Breast epithelium (tissue), 4 donors: Measurements from ENCODE around the gene MXRA7. TPM values are rescaled to one million over a fixed set of nuclear protein-coding genes. Genes with fewer than 3 reads are reported as not detected.
"Not testable (repeated sequence)": the region's sequence is repeated elsewhere in the genome, so short reads cannot be mapped to it uniquely, and the experiment has no call there.

ENCODE experiments used
- DNase-seq, 2 donors: peaks; one replicate each; pipeline ENCODE4 v3.0.0-alpha.2; 2019; ENCODE audit warnings: low spot score in 2 of 2
- H3K27ac ChIP-seq, 2 donors: fragments of 200-600 bp; sonication (generic) in 1 of 2; one replicate each; pipeline ENCODE4 v1.5.1; 2016 to 2019; ENCODE audit warnings: mild to moderate bottlenecking in 1 of 2
- H3K27me3 ChIP-seq, 2 donors: fragments of 200-600 bp; sonication (generic) in 1 of 2; one replicate each; pipeline versions ENCODE4 v1.5.1 to v1.6.0; 2017 to 2019; ENCODE audit warnings: control low read depth in 1 of 2, mild to moderate bottlenecking in 1 of 2
- H3K36me3 ChIP-seq: fragments of 200-600 bp; one replicate; pipeline ENCODE4 v1.5.1; 2019
- H3K4me1 ChIP-seq, 2 donors: fragments of 200-600 bp; sonication (generic); one replicate each; pipeline ENCODE4 v1.5.1; 2016 to 2019; ENCODE audit warnings: control low read depth in 1 of 2
- H3K4me3 ChIP-seq, 3 donors: fragments of 200-600 bp; sonication (generic); 1 replicate in 2 of 3; 2 replicates in 1 of 3; pipeline ENCODE4 v1.5.1; 2016 to 2019; ENCODE audit warnings: mild to moderate bottlenecking in 3 of 3, moderate library complexity in 2 of 3
- H3K9me3 ChIP-seq, 2 donors: fragments of 200-600 bp; sonication (generic) in 1 of 2; one replicate each; pipeline ENCODE4 v1.5.1; 2016 to 2019; ENCODE audit warnings: control low read depth in 1 of 2
- CTCF ChIP-seq, 3 donors: fragments of 450-650 bp; IDR thresholded peaks; one replicate each; pipeline ENCODE4 v1.5.1; 2016 to 2017; ENCODE audit warnings: antibody characterized with exemption in 3 of 3, mild to moderate bottlenecking in 3 of 3, moderate library complexity in 3 of 3
- POLR2A ChIP-seq: fragments of 450-650 bp; IDR thresholded peaks from one replicate; pipeline ENCODE4 v1.6.1; 2016; ENCODE audit warnings: antibody characterized with exemption, mild to moderate bottlenecking, moderate library complexity
- POLR2AphosphoS5 ChIP-seq, 3 donors: sonication (generic); formaldehyde crosslinking; IDR thresholded peaks; one replicate each; pipeline ENCODE4 v1.6.1; 2017; ENCODE audit warnings: antibody characterized with exemption in 3 of 3
- intact Hi-C: fragments of 100-400 bp; cut with DNase I; formaldehyde crosslinking; loops from one replicate; pipeline ENCODE4 v1.15.1; 2023; ENCODE audit warnings: low total_unique reads
- total RNA-seq, 3 donors: library from RNA; depleted of rRNA; stranded (reverse); fragments of >200 nt; gene quantifications; one replicate each; pipeline ENCODE4 v1.1.0, GENCODE V29; 2016

The MXRA7 gene
- total RNA-seq, 3 donors from 2014 or later, result 106 to 242 (median 113) TPM

GRCh38 chr17:76641501-76641900 is 69.3 kb downstream of the MXRA7 start:
- H3K4me1 ChIP-seq, result no peaks in the 10 kb centered on the region
- no peak overlapping the region for H3K4me3 ChIP-seq
- no peak for DNase-seq
- H3K36me3 ChIP-seq, result no peaks in the 10 kb centered on the region
- no peak overlapping the region for H3K27ac ChIP-seq
- intact Hi-C loops, result no loop called here
- no peaks in the 10 kb centered on the region for H3K9me3 ChIP-seq
- TF ChIP-seq POLR2AphosphoS5 (IDR thresholded peaks at IDR 0.05) (no peak), POLR2A (no peak), CTCF (IDR thresholded peaks at IDR 0.05) (no peak)
- no peaks in the 10 kb centered on the region for H3K27me3 ChIP-seq

- Histone ChIP-seq H3K27me3 (no peaks in the 10 kb centered on the region), H3K27ac (no peak overlapping the region), H3K4me1 (no peaks in the 10 kb centered on the region), H3K4me3 (no peak overlapping the region), H3K36me3 (no peaks in the 10 kb centered on the region), H3K9me3 (no peaks in the 10 kb centered on the region)
- intact Hi-C loops, result no loop called here
- TF ChIP-seq POLR2A, result no peak
- DNase-seq, result no peak
Observed at GRCh38 chr17:76640550-76641380, 70.0 kb downstream of the MXRA7 start.

- DNase-seq, result no peak
- H3K27ac ChIP-seq, result no peak overlapping the region
- TF ChIP-seq POLR2AphosphoS5 (IDR thresholded peaks at IDR 0.05) (no peak), POLR2A (no peak), CTCF (IDR thresholded peaks at IDR 0.05) (no peak)
- H3K36me3 ChIP-seq, result no peaks in the 10 kb centered on the region
- no peaks in the 10 kb centered on the region for H3K27me3 ChIP-seq
- intact Hi-C loops, result no loop called here
- no peak overlapping the region for H3K4me3 ChIP-seq
- H3K4me1 ChIP-seq, result no peaks in the 10 kb centered on the region
- H3K9me3 ChIP-seq, result no peaks in the 10 kb centered on the region
Observed at GRCh38 chr17:76638263-76638662, 72.5 kb downstream of the MXRA7 start.

- H3K4me3 ChIP-seq, H3K27me3 ChIP-seq, H3K36me3 ChIP-seq, DNase-seq, intact Hi-C loops, H3K27ac ChIP-seq, H3K4me1 ChIP-seq, H3K9me3 ChIP-seq: not testable (repeated sequence)
Observed at GRCh38 chr17:76636486-76637206, 74.1 kb downstream of the MXRA7 start.

- Histone ChIP-seq H3K4me3 (no peak overlapping the region), H3K9me3 (no peaks in the 10 kb centered on the region), H3K36me3 (no peaks in the 10 kb centered on the region), H3K27ac (no peak overlapping the region), H3K4me1 (no peaks in the 10 kb centered on the region), H3K27me3 (no peaks in the 10 kb centered on the region)
- peak in 1 of 2 donors; percentile 10 for DNase-seq
- intact Hi-C loops, result loop anchor here (2.0 kb wide), 1 partner anchor 61 kb away; no protein-coding TSS in a partner anchor
- TF ChIP-seq POLR2A (no peak), POLR2AphosphoS5 (IDR thresholded peaks at IDR 0.05) (no peak), CTCF (IDR thresholded peaks at IDR 0.05) (no peak)
Observed at GRCh38 chr17:76635659-76636360, 75.0 kb downstream of the MXRA7 start.
